M059J (cell line): Measurements from ENCODE around the gene CC2D1A. TPM values are rescaled to one million over a fixed set of nuclear protein-coding genes. Genes with fewer than 3 reads are reported as not detected.

ENCODE experiments used
- DNase-seq: peaks from one replicate; pipeline ENCODE4 v3.0.0-alpha.2; 2012; ENCODE audit warnings: low read depth
- total RNA-seq: library from RNA; depleted of rRNA; stranded (reverse); fragments of >200 nt; shearing (Covaris generic); gene quantifications from 2 replicates; pipeline ENCODE4 v1.2.3, GENCODE V29; 2014; rRNA removed

CC2D1A gene
- 18.2 and 25.1 TPM in 2 replicates for total RNA-seq

GRCh38 chr19:13905634-13906520, at the start of gene CC2D1A, which contains the start of gene BRME1:
Gene CC2D1A (plus strand): TSS chr19:13906201. CDS start chr19:13906442, 241 bp downstream.
Gene BRME1 (minus strand): TSS chr19:13906117. CDS start chr19:13904892, 1,225 bp downstream.
- peak; percentile 87 for DNase-seq

DNA sequence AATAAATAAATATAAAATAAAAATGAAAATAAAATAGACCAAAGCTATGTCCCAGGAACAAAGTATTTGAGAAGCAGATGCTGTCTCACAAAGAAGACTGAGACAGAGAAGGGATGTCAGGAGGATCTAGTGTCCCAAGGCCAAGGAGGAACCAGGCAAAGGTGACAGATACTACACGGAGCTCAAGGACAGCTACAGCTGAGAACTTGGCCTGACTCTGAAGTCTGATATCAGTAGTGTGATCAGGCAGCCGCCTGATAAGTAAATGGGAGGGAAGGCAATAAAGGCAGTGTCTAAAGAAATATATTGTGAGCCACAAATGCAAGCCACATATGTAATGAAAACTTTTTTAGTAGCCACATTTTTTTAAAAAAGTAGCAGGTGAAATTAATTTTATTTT, 49.5 kb upstream of the CC2D1A start:
- DNase-seq: no peak

GRCh38 chr19:13859361-13859880, 46.6 kb upstream of the CC2D1A start:
- DNase-seq: peak; percentile 56

DNA sequence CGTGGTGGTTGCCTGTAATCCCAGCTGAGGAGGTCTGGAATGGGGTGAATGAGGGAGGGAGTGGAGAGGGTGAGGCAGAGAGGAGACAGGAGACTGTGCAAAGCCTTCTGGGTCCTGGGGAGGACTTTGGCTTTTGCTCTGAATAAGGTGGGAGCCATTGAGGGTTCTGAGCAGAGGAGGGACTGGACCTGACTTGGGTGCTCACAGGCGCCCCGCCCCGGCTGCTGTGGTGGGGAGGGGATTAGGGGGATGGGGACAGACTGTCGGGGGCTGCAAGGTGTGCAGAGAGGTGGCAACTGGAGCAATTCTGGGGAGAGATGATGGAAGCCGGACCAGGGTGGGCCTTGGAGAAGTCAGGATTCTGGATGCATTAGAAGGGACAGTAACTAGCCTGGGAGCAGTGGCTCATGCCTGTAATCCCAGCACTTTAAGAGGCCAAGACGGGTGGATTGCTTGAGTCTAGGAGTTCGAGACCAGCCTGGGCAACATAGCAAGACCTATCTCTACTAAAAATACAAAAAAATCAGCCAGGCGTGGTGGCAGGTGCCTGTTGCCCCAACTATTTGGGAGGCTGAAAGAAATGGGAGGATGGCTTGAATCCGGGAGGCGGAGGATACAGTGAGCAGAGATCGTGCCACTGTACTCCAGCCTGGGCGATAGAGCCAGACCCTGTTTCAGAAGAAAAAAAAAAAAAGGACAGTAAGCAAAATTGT, 45.2 kb upstream of the CC2D1A start:
- DNase-seq: no peak

GRCh38 chr19:13861392-13861713, 44.6 kb upstream of the CC2D1A start:
- no peak for DNase-seq

- DNase-seq: peak; percentile 97
Observed at GRCh38 chr19:13861714-13862531, 44.1 kb upstream of the CC2D1A start.

DNA sequence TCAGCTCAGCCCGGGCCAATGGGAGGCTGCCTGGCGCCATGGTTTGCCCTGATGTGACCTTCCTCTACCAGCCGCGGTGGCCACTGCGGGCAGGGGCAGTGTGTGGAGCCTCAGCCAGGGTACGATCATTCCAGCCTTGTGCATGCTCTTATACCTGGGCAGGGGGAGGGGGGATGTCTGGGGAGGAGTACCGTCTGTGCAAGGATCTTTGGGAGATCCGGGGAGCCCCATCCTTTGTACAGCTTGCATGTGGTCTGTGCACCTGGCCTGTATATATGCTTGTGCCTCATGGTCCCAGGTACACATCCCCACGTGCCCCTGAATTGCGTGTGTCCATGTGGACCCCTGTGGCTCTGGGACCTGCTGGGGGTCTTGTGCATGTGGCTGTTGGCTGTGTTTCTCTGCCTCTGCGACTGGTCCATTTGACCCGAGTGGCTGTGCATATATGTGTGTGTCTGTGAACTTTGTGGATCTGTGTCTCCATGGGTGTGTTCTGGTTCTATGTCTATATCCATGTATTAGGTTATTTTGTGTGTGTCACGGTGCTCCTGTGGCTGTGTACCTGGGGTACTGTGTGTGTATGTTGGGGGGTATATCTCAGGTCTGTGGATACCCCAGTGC, 41.8 kb upstream of the CC2D1A start:
- peak; percentile 50 for DNase-seq

DNA sequence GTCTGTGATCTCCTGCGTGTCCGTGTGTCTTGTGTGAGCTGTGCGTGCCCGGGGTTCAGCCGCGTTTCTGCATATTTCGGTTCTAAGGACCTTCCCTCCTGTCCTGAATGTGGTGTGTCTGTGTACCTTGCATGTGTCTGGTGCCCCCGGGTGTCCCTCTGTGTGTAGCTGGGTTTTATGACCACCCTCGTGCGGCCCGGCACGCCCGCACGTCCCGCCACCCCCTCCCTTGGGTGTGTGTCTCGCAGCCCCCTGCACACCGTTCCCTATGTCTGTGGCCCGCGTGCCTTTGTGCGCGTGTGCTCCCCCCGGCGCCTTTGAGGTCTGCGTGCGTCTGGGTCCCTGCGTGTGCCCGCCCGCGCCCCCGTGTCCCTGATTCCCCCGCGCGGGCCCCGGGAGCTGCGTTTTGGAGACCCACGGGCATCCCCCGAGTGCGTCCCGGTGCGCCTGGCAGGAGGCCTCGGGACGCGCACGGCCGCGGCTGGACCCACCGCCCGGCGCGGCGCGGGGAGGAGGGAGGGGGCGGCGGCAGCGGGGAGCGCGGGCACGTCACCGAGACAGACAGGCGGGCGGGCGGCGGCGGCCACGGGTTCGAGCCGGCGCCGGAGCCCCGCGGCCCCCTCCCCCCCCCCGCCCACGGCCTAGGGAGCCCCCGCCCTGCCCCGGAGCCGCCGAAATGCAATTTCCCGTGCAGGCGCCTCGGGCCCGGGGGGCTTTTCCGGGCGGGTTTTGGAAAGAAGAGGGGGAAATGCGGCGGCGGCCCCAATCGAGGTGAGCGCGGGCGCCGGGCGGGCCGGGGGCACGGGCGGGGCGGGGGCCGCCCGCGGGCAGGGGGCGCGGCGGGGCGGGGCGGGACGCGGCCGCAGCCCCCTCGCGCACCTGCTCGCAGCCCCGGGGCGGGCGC, 41.1 kb upstream of the CC2D1A start:
- no peak for DNase-seq

DNA sequence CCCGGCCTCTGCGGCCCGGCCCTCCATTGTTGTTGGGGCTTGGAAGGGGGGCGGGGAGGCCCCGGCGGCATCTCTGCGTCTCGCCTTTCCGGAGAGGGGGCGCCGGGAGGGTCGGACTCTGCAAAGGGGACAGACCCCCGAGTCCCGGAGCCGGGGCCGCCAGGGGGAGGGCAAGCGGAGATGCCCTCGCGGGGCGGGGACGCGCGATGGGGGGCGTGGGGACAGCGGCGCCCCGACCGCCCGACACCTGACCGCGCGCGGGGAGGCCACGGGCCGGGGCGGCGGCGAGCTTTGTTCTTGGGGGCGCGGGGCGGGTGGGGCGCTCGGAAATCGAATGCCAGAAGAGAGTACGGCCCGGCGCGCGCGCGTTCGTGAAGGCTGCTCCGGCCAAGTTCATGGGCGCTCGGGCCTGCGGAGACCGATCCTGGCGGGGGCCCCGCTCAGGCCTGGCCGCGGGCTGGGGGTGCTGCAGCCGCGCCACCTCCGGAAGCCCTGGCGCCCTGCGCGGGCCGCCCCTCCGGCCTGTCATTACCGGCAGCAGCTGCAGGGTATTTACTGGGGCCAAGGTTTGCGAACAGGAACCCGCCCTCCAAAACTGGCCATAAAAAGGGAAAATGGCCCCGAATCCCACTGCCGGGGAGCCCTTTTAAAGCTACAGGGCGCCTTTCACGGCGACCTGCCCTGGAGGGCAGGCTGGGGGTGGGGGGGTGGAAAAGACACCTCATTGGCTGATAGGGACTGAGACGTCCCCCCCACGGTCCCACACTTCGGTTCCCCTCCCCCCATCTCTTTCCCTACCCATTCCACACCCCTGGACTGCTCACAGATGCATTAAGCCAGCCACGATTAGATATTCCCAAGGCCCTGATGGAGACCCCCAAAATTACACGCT, 40.2 kb upstream of the CC2D1A start:
- no peak for DNase-seq

- DNase-seq: no peak
Observed at GRCh38 chr19:13866463-13867046, 39.4 kb upstream of the CC2D1A start.

- DNase-seq: no peak
Observed at GRCh38 chr19:13868663-13869062, 37.3 kb upstream of the CC2D1A start.

GRCh38 chr19:13869281-13869680, 36.7 kb upstream of the CC2D1A start:
- no peak for DNase-seq

DNA sequence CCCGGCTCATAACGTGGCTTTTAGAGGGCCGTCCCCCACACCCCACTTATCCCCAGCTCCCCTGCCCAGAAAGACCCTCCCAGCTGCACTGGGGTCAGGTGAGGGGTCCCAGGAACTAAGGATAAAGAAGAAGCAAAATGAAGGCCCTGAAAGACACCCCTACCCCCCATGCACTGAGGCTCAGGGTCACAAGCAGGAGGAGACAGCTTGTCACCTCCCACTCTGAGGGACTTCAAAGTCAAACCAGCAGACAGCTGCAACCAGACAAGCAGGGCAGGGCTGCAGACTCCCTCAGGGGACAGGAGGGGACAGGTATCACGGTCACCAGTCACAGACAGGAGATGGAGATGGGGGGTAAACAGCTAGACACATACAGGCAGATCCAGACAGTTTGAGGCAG, 35.1 kb upstream of the CC2D1A start:
- DNase-seq: no peak

DNA sequence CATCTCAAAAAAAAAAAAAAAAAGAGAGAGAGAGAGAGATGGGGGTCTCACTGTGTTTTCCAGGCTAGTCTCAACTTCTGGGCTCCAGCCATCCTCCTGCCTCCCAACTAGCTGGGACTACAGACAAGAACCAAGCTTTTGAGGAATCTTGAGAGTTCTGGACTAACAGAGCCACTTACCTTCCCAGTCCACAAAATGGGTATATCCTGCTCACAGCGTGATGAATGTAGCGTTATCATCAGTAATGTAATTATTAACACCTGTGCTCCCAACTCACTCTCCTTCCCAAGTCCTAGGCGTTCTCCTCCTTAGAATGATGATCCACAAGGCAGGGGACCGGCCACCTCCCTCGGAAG, 33.7 kb upstream of the CC2D1A start:
- DNase-seq: no peak

GRCh38 chr19:13872695-13873389, 33.2 kb upstream of the CC2D1A start:
- DNase-seq: no peak

GRCh38 chr19:13873834-13874515, 32.0 kb upstream of the CC2D1A start:
- DNase-seq: no peak

DNA sequence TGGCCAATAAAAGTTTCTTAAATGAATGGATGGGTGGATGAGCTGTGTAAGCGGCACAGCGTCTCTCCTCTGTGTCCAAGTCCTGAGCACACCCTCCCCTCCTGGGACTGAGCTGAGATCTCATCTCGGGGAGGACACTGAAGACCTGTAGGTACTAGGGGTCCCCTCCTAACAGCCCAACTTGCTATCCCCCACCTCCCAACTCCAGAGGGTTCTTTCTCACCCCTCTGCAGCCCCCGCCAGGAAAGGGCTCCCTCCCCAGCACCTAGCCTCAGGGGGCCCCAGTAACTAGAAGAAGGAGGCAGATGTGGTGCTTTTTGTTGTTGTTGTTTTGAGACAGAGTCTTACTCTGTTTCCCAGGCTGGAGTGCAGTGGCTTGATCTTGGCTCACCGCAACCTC, 30.2 kb upstream of the CC2D1A start:
- DNase-seq: no peak

DNA sequence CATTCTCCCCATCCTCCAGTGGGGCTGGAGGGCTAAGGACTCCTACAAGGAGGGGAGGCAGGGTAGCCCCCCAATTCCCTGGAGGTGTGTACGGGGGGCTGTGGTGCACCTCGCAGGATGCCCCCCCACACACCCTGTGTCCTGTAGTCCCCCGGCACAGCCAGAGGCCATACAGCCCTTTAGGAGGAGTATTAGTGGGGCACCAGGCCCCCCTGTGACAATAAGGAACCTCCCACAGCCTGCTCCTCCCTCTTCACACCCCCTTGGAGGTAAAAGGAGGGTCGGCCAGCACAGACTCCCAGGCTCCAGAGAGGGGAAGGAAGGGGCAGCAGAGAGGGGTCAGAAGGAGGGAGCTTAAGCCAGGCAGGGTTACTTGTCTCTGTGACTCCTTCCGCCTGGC, 29.2 kb upstream of the CC2D1A start, which contains the start of gene NANOS3:
TSS of gene NANOS3 (plus strand) at position 301 of the 400 bp plus-strand sequence. CDS start 115 bp downstream, outside the sequence.
- no peak for DNase-seq
